A549 (cell line): ENCODE results near the gene TMEM123. TPM values are rescaled to one million over a fixed set of nuclear protein-coding genes. Genes with fewer than 3 reads are reported as not detected.
"Not testable (repeated sequence)": the region's sequence is repeated elsewhere in the genome, so short reads cannot be mapped to it uniquely, and the experiment has no call there.

Experiments
- ATAC-seq, 2 experiments: fragments of 200-7000 bp in 1 of 2; fragments of >200 bp in 1 of 2; cut with Nextera tagmentation in 1 of 2; cut with Tn5 transposase in 1 of 2; 3 replicates each; pipeline versions ENCODE4 v1.8.0 to v1.9.1; 2018 to 2020; ENCODE audit warnings: mild to moderate bottlenecking in 1 of 2, moderate library complexity in 1 of 2
- CTCF ChIA-PET: fragments of 300-600 bp; sonication (Branson Sonifier 250); formaldehyde crosslinking; extraction: SDS; loops from one replicate; lab custom pipeline; 2021; ENCODE audit warnings: antibody characterized with exemption, inconsistent platforms; lab: Yijun Ruan, JAX
- POLR2A ChIA-PET: fragments of 350-600 bp; formaldehyde crosslinking; extraction: SDS; loops from one replicate; lab custom pipeline; 2021; ENCODE audit warnings: antibody characterized with exemption, inconsistent platforms; lab: Yijun Ruan, JAX
- DNase-seq, 2 experiments: peaks; one replicate each; pipeline versions ENCODE4 v3.0.0 to v3.0.0-alpha.2; 2011 to 2016; ENCODE audit warnings: low read depth in 1 of 2, low spot score in 1 of 2
- FAIRE-seq: peaks from 2 replicates; lab custom pipeline; 2011; peaks lifted over from hg19 to GRCh38; lab: Jason Lieb, UNC
- H3K27ac ChIP-seq, 2 experiments: fragments of >200 bp; sonication (Bioruptor Twin); formaldehyde crosslinking; 3 replicates each; pipeline ENCODE4 v1.5.1; 2016 to 2017
- H3K4me1 ChIP-seq: fragments of >200 bp; sonication (Bioruptor Twin); formaldehyde crosslinking; 3 replicates; pipeline ENCODE4 v1.6.1; 2016
- H3K4me2 ChIP-seq: fragments of >200 bp; sonication (Bioruptor Twin); formaldehyde crosslinking; 3 replicates; pipeline ENCODE4 v1.6.1; 2016
- H3K4me3 ChIP-seq: fragments of >200 bp; sonication (Bioruptor Twin); formaldehyde crosslinking; 3 replicates; pipeline ENCODE4 v1.5.1; 2016
- H3K9me3 ChIP-seq: fragments of >200 bp; sonication (Bioruptor Twin); formaldehyde crosslinking; 3 replicates; pipeline ENCODE4 v1.6.1; 2016
- BHLHE40 ChIP-seq: IDR thresholded peaks from 2 replicates; pipeline ENCODE4 v1.6.1; 2012; ENCODE audit warnings: low read depth, low read length, inconsistent platforms
- CBX2 ChIP-seq: fragments of 200-600 bp; sonication (generic); IDR thresholded peaks from 2 replicates; pipeline ENCODE4 v1.6.1; 2016; ENCODE audit warnings: low read depth, mild to moderate bottlenecking, borderline replicate concordance
- CEBPB ChIP-seq, 2 experiments: fragments of >200 bp in 1 of 2; sonication (Bioruptor Twin) in 1 of 2; formaldehyde crosslinking in 1 of 2; IDR thresholded peaks; 2 replicates each; pipeline ENCODE4 v1.6.1; 2012 to 2016
- CHD4 ChIP-seq: fragments of 200-600 bp; sonication (generic); IDR thresholded peaks from 2 replicates; pipeline ENCODE4 v1.6.1; 2016; ENCODE audit warnings: antibody characterized with exemption, mild to moderate bottlenecking, borderline replicate concordance
- EHMT2 ChIP-seq: fragments of 200-600 bp; sonication (generic); IDR thresholded peaks from 2 replicates; pipeline ENCODE4 v1.6.1; 2016; ENCODE audit warnings: antibody characterized with exemption, low read depth, mild to moderate bottlenecking, moderate library complexity
- ESRRA ChIP-seq: fragments of 150-350 bp; IDR thresholded peaks from 2 replicates; pipeline ENCODE4 v1.6.1; 2014; ENCODE audit warnings: mild to moderate bottlenecking, low read length, borderline replicate concordance
- HDAC2 ChIP-seq: fragments of 200-600 bp; sonication (generic); IDR thresholded peaks from 2 replicates; pipeline ENCODE4 v1.6.1; 2016
- HOXA7 ChIP-seq: fragments of 250-450 bp; sonication (Bioruptor Pico); IDR thresholded peaks from 2 replicates; pipeline ENCODE4 v1.5.0; 2020; ENCODE audit warnings: mild to moderate bottlenecking, moderate library complexity
- HOXB13 ChIP-seq: fragments of 250-450 bp; sonication (Bioruptor Pico); IDR thresholded peaks from 2 replicates; pipeline ENCODE4 v1.5.0; 2020; ENCODE audit warnings: low read depth, mild to moderate bottlenecking, moderate library complexity
- JUN ChIP-seq, 2 experiments: fragments of >200 bp; sonication (Bioruptor Twin); formaldehyde crosslinking; IDR thresholded peaks; 2 replicates in 1 of 2; 3 replicates in 1 of 2; pipeline ENCODE4 v1.6.1; 2016 to 2017
- JUNB ChIP-seq: fragments of >200 bp; sonication (Bioruptor Twin); formaldehyde crosslinking; IDR thresholded peaks from 2 replicates; pipeline ENCODE4 v1.6.1; 2016
- KDM1A ChIP-seq: fragments of 200-600 bp; sonication (generic); IDR thresholded peaks from 2 replicates; pipeline ENCODE4 v1.6.1; 2016; ENCODE audit warnings: low read depth, mild to moderate bottlenecking
- KDM5A ChIP-seq: fragments of 200-600 bp; sonication (generic); IDR thresholded peaks from 2 replicates; pipeline ENCODE4 v1.6.1; 2016; ENCODE audit warnings: antibody characterized with exemption, mild to moderate bottlenecking
- MAZ ChIP-seq: fragments of 150-350 bp; IDR thresholded peaks from 2 replicates; pipeline ENCODE4 v1.6.1; 2014; ENCODE audit warnings: antibody characterized with exemption, low read depth, low read length, borderline replicate concordance
- MYC ChIP-seq: IDR thresholded peaks from 2 replicates; pipeline ENCODE4 v1.6.1; 2012; ENCODE audit warnings: mild to moderate bottlenecking, inconsistent platforms, low read length, improper control_type of control experiment, borderline replicate concordance
- NR3C1 ChIP-seq: fragments of >200 bp; sonication (Bioruptor Twin); formaldehyde crosslinking; IDR thresholded peaks from 3 replicates; pipeline ENCODE4 v1.6.1; 2017
- PHF8 ChIP-seq: fragments of 200-600 bp; sonication (generic); IDR thresholded peaks from 2 replicates; pipeline ENCODE4 v1.6.1; 2016; ENCODE audit warnings: low read depth, mild to moderate bottlenecking, antibody characterized with exemption, moderate library complexity, borderline replicate concordance
- POLR2A ChIP-seq: IDR thresholded peaks from 2 replicates; pipeline ENCODE4 v1.6.1; 2012; ENCODE audit warnings: mild to moderate bottlenecking, low read length
- RAD21 ChIP-seq, 2 experiments: fragments of >200 bp in 1 of 2; sonication (Bioruptor Twin) in 1 of 2; formaldehyde crosslinking in 1 of 2; IDR thresholded peaks in 1 of 2; conservative IDR thresholded peaks in 1 of 2; 2 replicates in 1 of 2; 3 replicates in 1 of 2; pipeline ENCODE4 v1.6.1; 2012 to 2018; ENCODE audit warnings: inconsistent platforms in 1 of 2
- RNF2 ChIP-seq: fragments of 200-600 bp; sonication (generic); IDR thresholded peaks from 2 replicates; pipeline ENCODE4 v1.6.1; 2016; ENCODE audit warnings: low read depth, mild to moderate bottlenecking, antibody characterized with exemption, moderate library complexity, borderline replicate concordance
- SMC3 ChIP-seq: fragments of >200 bp; sonication (Bioruptor Twin); formaldehyde crosslinking; IDR thresholded peaks from 3 replicates; pipeline ENCODE4 v1.6.1; 2018; ENCODE audit warnings: inconsistent platforms
- TFCP2L1 ChIP-seq: fragments of 250-450 bp; sonication (Bioruptor Pico); IDR thresholded peaks from 2 replicates; pipeline ENCODE4 v1.5.0; 2021; ENCODE audit warnings: mild to moderate bottlenecking
- ZC3H11A ChIP-seq: fragments of 450-650 bp; IDR thresholded peaks from 2 replicates; pipeline ENCODE4 v1.6.1; 2014; ENCODE audit warnings: antibody characterized with exemption, mild to moderate bottlenecking
- ZFP36 ChIP-seq: fragments of 450-650 bp; IDR thresholded peaks from 2 replicates; pipeline ENCODE4 v1.6.1; 2014; ENCODE audit warnings: borderline replicate concordance; ENCODE audit not compliant: partially characterized antibody
- ZNF302 ChIP-seq: fragments of 250-450 bp; sonication (Bioruptor Pico); IDR thresholded peaks from 2 replicates; pipeline ENCODE4 v1.9.0; 2021; ENCODE audit warnings: inconsistent platforms, mild to moderate bottlenecking, moderate library complexity
- WGBS: methylation state at CpG from one replicate; pipeline ENCODE4 v1.1.6; 2017; ENCODE audit errors: missing lambda C conversion rate; 5-methylcytosine and 5-hydroxymethylcytosine counted together
- polyA plus RNA-seq, 4 experiments: library from polyadenylated mRNA; depleted of rRNA in 3 of 4; stranded (reverse); fragments of >200 nt; fragmentation: RNase III in 1 of 4; extraction: RNeasy Plus Mini Kit Qiagen cat#74134 plus additional on column Dnase treatment in 1 of 4; gene quantifications; 2 replicates in 3 of 4; 3 replicates in 1 of 4; pipeline ENCODE4 v1.2.3, GENCODE V29; 2011 to 2017
- TF ChIP-seq, protein P1 (sequence below): IDR thresholded peaks from 2 replicates; pipeline ENCODE4 v1.6.1; 2012
- TF ChIP-seq, protein P2 (sequence below): fragments of >200 bp; sonication (Bioruptor Twin); formaldehyde crosslinking; IDR thresholded peaks from 3 replicates; pipeline ENCODE4 v1.6.1; 2016

Gene TMEM123
- polyA plus RNA-seq, 2 of the 4 experiments (the other 2 are of a cell fraction), result 199 to 458 TPM

DNA sequence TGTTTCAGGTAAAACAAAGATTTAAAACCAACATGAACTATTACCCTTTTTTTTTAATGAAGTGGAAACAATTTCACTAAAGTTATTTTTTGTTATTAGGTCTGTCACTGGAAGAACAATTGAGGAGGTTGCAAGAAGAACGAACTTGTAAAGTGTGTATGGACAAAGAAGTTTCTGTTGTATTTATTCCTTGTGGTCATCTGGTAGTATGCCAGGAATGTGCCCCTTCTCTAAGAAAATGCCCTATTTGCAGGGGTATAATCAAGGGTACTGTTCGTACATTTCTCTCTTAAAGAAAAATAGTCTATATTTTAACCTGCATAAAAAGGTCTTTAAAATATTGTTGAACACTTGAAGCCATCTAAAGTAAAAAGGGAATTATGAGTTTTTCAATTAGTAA lies 74.7 kb downstream of the TMEM123 start (continued):
- TF ChIP-seq, protein P1, sequence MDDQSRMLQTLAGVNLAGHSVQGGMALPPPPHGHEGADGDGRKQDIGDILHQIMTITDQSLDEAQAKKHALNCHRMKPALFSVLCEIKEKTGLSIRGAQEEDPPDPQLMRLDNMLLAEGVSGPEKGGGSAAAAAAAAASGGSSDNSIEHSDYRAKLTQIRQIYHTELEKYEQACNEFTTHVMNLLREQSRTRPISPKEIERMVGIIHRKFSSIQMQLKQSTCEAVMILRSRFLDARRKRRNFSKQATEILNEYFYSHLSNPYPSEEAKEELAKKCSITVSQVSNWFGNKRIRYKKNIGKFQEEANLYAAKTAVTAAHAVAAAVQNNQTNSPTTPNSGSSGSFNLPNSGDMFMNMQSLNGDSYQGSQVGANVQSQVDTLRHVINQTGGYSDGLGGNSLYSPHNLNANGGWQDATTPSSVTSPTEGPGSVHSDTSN, result no peak
- TF ChIP-seq JUNB (no peak), EHMT2 (no peak), PHF8 (no peak), ZFP36 (no peak)

DNA sequence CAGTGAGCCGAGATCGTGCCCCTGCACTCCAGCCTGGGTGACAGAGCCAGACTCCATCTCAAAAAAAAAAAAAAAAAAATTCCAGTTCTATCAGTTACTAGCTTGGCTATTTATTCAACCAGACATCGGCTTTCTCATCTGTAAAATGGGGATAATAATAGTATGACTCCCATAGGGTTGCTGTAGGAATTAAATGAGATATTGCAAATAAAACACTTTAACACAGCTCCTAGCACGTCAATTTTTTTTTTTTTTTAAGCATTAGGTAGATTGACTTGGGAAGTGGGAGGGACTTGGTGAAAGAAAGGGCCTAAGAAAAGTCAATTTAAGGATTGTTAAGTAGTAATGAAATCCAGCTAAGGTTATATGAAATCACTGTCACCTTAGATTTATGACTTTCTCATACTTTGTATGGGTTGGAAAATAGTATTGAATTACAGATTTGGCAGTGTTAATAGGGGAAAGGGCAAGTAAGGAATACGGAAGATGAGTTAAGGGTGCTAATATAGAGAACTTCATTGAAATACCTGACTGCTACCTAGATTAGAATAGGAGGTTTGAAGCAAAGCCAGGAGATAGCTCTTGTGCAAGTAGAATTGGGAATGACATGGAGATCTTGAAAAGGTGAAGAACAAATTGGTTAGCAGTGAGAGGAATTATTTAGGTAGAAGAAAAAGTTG lies 76.7 kb downstream of the TMEM123 start:
- TF ChIP-seq RNF2 (no peak), SMC3 (no peak), HOXA7 (no peak), KDM1A (no peak), CHD4 (no peak), TFCP2L1 (CRISPR knock-in tag) (no peak), CEBPB (IDR thresholded peaks at IDR 0.05) (no peak), JUN (IDR thresholded peaks at IDR 0.05) (no peak), MAZ (no peak), NR3C1 (no peak), BHLHE40 (no peak)
- TF ChIP-seq, protein P2, sequence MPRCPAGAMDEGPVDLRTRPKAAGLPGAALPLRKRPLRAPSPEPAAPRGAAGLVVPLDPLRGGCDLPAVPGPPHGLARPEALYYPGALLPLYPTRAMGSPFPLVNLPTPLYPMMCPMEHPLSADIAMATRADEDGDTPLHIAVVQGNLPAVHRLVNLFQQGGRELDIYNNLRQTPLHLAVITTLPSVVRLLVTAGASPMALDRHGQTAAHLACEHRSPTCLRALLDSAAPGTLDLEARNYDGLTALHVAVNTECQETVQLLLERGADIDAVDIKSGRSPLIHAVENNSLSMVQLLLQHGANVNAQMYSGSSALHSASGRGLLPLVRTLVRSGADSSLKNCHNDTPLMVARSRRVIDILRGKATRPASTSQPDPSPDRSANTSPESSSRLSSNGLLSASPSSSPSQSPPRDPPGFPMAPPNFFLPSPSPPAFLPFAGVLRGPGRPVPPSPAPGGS, result no peak
- 0 out of 3 replicates have a peak, but pooled peaks cover 4% of the 10 kb centered on the region for H3K4me1 ChIP-seq
- ChIA-PET CTCF (interaction anchor here (0.7 to 1.8 kb wide), 6 partner anchors 9 to 241 kb away, joined by 3 to 6 read pairs (median 4); no protein-coding TSS in a partner anchor), POLR2A (no interaction called here)
- DNase-seq, result no peak
- H3K4me3 ChIP-seq, result no peak overlapping the region
- no peak overlapping the region for H3K27ac ChIP-seq
- ATAC-seq, result no peak
- FAIRE-seq, result no peak
- no peak overlapping the region for H3K4me2 ChIP-seq
- WGBS, result 85% methylated on average over 5 of the region's 5 CpGs
- no peaks in the 10 kb centered on the region for H3K9me3 ChIP-seq

DNA sequence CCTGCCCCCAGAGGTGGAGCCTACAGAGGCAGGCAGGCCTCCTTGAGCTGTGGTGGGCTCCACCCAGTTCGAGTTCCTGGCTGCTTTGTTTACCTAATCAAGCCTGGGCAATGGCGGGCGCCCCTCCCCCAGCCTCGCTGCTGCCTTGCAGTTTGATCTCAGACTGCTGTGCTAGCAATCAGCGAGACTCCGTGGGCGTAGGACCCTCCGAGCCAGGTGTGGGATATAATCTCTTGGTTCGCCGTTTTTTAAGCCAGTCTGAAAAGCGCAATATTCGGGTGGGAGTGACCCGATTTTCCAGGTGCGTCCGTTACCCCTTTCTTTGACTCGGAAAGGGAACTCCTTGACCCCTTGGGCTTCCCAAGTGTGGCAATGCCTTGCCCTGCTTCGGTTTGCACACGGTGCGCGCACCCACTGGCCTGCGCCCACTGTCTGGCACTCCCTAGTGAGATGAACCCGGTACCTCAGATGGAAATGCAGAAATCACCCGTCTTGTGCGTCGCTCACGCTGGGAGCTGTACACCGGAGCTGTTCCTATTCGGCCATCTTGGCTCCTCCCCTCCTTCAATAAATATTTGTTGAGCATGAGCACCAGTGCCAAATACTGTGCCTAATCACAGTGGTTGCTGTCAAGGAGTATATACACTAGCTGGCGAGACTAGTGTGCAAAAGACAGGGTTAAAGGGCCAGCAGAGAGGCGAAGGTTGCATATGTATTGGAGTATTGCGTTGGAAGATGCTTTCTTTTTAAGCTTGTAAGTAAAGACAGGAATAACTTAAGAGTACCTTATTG lies 77.7 kb downstream of the TMEM123 start:
- Histone ChIP-seq H3K4me3 (peak overlapping the region; percentile 37), H3K27ac (peak overlapping the region; percentile 38 to 77; a peak in 4 of 6 replicates), H3K4me2 (peak overlapping the region; percentile 67)
- POLR2A ChIA-PET, H3K9me3 ChIP-seq, FAIRE-seq, H3K4me1 ChIP-seq: not testable (repeated sequence)
- WGBS, result 59% methylated on average over 27 of the region's 31 CpGs
- DNase-seq, result peak in 1 of 2 experiments; percentile 20
- CTCF ChIA-PET, result interaction anchor here (1.8 kb wide), 1 partner anchor 238 kb away, joined by 4 read pairs; no protein-coding TSS in a partner anchor
- peak in 1 of 2 experiments; percentile 62; a peak in 3 of 6 replicates for ATAC-seq

DNA sequence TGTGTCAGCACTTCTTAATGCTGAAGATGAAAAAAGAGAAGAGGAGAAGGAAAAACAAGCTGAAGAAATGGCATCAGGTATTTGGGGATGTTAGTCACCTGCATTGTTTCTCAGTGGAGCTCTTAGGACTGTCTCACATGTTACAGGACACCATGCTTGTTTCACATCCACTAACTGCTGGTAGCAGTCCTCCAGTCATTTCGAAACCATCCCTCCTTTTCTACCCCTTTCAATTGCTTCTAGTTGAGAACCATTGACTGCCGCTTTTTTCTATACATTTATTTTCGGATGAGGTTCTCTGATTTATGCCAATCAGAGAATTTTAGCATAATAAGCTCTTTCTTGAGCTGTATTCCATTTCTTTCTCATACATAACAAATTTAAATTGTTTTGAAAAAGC lies 84.1 kb downstream of the TMEM123 start:
- H3K4me3 ChIP-seq, result no peak overlapping the region
- no peak for ATAC-seq
- H3K27ac ChIP-seq, result no peak overlapping the region
- no peak for TF ChIP-seq ZC3H11A
- TF ChIP-seq CBX2, result no peak
- TF ChIP-seq HDAC2, result no peak
- TF ChIP-seq KDM5A, result no peak
- no peak for TF ChIP-seq POLR2A
- no peak for TF ChIP-seq MAZ
- TF ChIP-seq ZNF302 (CRISPR knock-in tag), result no peak
- no peak for TF ChIP-seq RAD21 (conservative IDR thresholded peaks at IDR 0.05 in 1 of 2, IDR thresholded peaks at IDR 0.05 in 1 of 2)
- no peak for TF ChIP-seq HOXB13
- TF ChIP-seq ESRRA, result no peak
- TF ChIP-seq MYC, result no peak
- no peak for TF ChIP-seq TFCP2L1 (CRISPR knock-in tag)
- no peak for TF ChIP-seq NR3C1
- no peak for TF ChIP-seq HOXA7
- no peak for TF ChIP-seq JUNB
- TF ChIP-seq KDM1A, result no peak
- H3K4me2 ChIP-seq, result no peak overlapping the region
- no peak for DNase-seq
- FAIRE-seq, result no peak
- ChIA-PET POLR2A (no interaction called here), CTCF (interaction anchor here (0.7 to 5.0 kb wide), 8 partner anchors 14 to 298 kb away, joined by 3 to 60 read pairs (median 4); no protein-coding TSS in a partner anchor)
- no peaks in the 10 kb centered on the region; the same call in 2 of the 3 replicates for H3K4me1 ChIP-seq
- no peaks in the 10 kb centered on the region for H3K9me3 ChIP-seq
- WGBS, result 94% methylated on average over 3 of the region's 3 CpGs
